GM19452 (cell line): ENCODE data around the gene ATP13A2.

Experiments used
- ATAC-seq: cut with Tn5 transposase; IDR thresholded peaks from one replicate; pipeline ENCODE4 v1.9.1; 2021; ENCODE audit not compliant: unreplicated experiment

Gene ATP13A2

DNA sequence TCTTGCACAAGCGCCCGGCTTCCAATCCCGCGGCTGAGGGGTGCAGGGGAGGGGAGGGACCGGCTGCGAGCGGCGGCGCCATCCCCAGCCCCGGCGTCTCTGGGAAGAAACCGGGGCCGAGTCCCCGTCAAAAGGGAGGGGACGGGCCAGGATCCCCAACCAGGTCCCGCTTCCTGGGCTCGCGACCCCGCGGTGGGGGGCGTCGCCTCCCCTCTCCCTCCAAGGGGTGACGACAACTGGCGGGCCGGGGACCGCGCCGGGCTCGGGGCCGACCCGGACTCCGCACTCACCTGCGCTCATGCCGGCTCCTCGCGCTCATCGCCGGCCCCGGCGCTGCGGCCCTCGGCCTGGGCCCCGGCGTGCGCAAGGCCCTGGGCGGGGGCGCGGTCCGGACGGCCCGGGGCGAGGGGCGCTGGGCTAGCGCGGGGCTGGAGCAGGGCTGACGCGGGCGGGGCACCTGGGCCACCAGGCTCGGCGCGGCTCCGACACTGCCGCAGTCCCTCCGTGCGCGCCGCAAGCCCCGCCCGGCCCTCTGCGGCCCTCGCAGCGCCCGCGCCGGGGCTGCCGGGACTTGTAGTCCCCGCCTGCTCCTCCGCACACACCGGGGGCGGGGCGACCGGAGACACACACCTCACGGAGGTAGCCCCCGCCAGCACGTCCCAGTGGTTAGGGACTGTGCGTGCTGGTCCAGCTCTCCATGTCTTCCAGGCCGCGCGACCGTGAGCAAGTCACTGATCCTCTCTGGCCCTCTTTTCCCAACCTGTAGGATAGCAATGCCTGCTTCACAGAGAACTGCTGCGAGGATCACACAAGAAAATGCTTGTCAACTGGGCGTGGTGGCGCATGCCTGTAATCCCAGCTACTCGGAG is at the start of gene ATP13A2:
Gene ATP13A2 (minus strand): TSS at position 490 of the 869 bp plus-strand sequence. CDS start 190 bp downstream, at position 300.
- ATAC-seq = peak; percentile 90

GRCh38 chr1:17061486-17061885 is 49.8 kb upstream of the ATP13A2 start:
- ATAC-seq = no peak

DNA sequence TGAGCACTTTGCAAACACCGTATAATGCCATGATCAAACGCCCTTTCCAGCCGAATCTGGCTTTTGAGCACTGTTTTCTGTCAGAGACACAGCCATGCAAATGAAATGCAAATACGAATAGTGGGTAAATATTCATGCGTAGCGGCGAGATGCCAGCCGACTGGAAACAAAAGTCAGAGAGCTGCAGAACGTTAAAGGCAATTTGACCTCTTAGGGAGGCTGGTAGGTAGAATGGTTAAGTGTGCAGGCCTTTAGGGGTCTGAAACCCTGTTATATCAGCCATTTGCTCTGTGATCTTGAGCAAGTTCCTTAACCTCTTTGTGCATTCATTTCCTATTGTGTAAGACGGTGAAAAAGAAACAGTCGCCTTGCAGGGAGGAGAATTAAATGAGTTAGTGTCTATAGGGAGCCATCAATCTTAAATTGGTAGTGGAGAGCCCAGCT is 48.6 kb upstream of the ATP13A2 start:
- ATAC-seq = no peak

DNA sequence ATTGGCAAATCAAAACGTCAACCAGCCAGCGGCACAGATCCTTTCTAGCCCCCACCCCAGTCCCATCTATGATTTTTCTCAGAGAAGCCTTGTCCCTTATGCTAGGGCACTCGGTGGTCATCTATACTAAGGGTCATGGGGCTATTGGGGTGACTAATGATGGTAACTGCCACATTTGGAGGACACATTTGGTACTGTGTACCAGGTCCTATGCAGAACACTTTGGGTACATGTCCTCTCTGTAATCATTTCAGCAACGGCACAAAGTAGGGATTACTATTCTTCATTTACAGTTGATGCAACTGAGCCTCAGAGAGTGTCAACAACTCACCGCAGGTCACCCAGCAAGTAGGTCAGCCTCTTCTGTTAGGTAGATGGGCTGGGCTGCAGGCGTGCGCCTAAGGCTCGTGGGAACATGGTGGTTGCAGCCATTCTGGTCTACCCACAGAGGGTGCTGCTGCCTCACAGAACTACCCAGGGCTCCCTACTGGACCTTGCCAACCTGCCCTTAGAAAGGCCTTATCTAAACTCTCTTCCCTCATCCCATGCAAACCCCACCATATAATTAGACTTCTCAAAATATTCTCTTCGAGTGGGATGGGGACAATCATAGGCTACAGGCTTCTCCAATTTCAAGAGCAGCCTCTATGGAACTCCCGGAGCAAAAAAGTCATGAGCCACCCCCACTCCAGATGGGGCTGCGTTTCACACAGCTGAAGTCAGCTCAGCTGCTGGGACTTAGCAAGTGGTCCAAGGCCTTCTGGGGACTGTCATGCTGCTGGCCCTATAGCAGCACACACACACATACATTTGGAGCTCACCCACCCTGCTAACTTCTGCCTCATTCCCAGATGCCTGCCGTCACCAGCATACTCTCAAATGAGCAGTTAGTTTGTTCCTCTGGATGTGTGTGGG is 47.9 kb upstream of the ATP13A2 start:
- ATAC-seq = no peak

DNA sequence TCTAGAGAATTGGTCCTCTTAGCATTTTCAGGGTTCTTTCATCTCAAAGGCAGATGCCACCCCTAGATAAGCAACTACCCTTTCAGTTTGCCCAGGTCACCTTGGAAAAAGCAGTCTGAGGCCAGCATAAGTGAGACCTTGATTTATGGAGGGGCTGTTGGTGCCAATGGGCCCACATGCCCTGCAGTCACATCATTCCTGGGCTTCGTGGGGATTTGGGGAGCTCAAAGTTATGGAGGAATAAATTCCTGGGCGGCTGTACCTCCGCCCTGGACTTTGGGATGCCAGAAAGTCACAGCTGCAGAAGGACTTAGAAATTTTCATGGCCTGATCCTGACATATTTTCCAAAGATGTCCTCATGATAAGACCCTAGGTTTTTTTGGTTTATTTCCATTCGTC is 44.8 kb upstream of the ATP13A2 start:
- ATAC-seq = no peak

- ATAC-seq = no peak
Observed at GRCh38 chr1:17055801-17056200, 44.1 kb upstream of the ATP13A2 start.

DNA sequence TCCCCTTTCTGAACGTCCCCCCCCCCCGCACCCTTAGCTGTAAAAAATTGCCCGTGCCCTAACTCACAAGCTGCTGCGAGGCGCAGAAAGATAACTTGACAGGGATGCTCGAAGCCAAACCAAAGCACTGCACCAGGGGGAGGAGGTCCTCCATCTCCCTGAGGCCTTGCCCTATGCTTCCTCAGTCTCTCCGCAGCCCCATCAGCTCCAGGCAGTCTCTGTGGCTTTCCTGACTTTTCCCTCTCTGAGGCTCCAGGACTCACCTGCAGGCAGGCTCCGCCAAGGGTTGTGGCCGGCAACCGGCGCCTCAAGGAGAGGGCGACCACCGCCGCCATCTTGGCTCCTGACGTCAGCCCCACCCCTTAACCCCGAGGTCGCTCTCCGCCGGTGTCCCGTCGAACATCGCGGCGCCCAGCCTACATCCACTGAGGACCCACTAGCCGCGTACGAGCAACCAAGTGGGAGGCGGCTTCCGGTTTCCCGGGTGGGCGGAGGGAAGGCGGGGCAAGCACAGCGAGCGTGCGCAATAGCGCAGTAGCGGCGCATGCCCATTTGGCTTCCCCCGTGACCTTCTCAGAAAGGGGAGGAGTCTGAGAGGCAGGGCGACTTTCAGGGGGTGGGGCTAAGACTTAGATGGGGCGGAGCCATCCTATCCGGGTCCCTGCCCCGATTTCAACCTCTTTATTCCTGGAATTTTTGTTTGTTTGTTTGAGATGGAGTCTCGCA is 42.1 kb upstream of the ATP13A2 start, which contains the start of gene SDHB:
Gene SDHB (minus strand): TSS at position 348 of the 726 bp plus-strand sequence. CDS start 13 bp downstream, at position 335.
- peak; percentile 96 for ATAC-seq

DNA sequence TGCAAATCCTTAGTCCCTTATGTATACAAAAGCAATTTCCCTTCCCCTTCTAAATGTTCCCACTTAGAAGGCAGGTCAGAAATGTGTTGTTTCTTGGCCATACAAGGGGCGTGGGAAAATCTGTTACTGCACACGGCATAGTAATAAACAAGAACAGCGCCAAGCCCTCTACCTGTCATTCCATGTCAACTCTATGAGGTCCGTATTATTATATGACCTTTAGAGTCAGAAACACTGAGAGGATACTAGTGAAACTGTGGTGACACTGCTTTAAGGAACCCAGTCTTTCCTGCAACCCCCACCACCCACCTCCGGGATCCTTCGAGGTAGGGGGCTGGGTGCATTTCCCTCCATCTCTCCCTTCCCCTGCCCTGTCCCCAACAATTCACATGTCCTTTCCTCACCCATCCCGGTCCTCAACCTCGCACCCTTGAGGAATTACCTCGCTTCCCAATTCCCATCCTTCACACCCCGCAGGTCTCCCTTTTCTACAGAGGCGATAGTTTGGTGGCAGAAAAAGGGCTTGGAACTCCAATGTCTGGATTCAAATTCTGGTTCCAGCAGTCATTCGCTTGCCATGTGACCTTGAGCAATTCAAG is 41.5 kb upstream of the ATP13A2 start:
- no peak for ATAC-seq

- ATAC-seq = no peak
Observed at GRCh38 chr1:17052641-17053040, 40.9 kb upstream of the ATP13A2 start.

DNA sequence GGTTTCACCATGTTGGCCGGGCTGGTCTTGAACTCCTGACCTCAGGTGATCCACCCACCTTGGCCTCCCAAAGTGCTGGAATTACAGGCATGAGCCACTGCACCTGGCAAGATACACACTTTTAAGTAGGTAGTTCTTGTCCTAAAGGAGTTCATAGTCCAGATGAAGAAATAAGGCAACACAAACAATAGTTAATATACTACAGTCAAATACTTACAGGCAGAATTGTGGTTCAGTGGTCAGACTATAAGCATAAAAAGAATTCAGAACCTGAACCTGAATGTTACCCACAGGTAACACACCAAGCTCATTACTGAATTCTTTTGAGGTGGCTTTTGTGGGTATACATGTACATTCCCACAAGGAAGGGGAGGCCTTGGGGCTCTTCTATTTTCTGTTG is 40.3 kb upstream of the ATP13A2 start:
- no peak for ATAC-seq

GRCh38 chr1:17047924-17048323 is 36.2 kb upstream of the ATP13A2 start:
- ATAC-seq = no peak

GRCh38 chr1:17046334-17046657 is 34.6 kb upstream of the ATP13A2 start:
- ATAC-seq = no peak

GRCh38 chr1:17045634-17046333 is 34.1 kb upstream of the ATP13A2 start:
- ATAC-seq = no peak

- ATAC-seq = no peak
Observed at GRCh38 chr1:17045150-17045549, 33.4 kb upstream of the ATP13A2 start.

- no peak for ATAC-seq
Observed at GRCh38 chr1:17043676-17044075, 31.9 kb upstream of the ATP13A2 start.

DNA sequence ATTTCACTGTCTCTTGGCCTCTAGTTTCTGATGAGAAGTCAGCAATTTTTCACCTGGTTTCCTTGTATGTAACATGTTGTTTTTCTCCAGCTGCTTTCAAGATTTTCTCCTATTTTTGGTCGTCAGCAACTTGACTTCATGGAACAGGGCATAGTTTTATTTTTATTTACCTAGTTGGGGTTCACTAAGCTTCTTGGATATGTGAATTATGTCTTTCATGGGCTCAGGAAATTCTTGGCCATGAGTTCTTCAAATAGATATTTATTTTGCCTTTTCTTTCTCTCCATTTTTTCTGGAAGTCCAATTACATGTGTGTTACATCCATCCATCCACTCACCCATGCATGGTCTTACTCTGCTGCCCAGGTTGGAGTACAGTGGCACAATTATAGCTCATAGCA is 28.4 kb upstream of the ATP13A2 start:
- ATAC-seq = no peak

GRCh38 chr1:17039522-17039921 is 27.8 kb upstream of the ATP13A2 start:
- ATAC-seq = no peak

- ATAC-seq = no peak
Observed at GRCh38 chr1:17033481-17033880, 21.8 kb upstream of the ATP13A2 start.

GRCh38 chr1:17032741-17033140 is 21.0 kb upstream of the ATP13A2 start:
- ATAC-seq = no peak

DNA sequence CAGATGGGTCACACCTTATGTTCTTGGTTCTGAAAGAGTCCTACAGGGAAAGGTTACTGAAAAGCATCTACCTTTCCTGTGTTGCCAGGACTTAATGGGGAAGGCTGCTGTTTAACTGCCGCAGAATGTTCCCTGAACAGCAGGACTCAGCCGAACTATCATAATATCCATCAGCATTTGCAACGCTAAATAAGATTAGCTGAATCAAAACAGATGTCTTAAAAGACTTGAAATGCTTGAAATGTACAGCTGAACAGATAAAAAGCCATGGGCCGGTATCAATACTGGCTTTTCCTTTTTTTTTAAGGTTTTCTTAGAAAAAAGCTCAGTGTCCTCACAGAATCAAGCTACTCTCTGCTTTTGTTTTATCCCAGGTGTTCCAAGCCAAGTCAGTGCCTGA is 19.7 kb upstream of the ATP13A2 start:
- no peak for ATAC-seq
